IMR-90 (cell line): ENCODE data around the gene FRS3. TPM values are rescaled to one million over a fixed set of nuclear protein-coding genes. Genes with fewer than 3 reads are reported as not detected.

ENCODE experiments used
- ATAC-seq: fragments of 200-7000 bp; cut with Tn5 transposase; 2 replicates; pipeline ENCODE4 v1.9.1; 2020; ENCODE audit warnings: low read depth, mild to moderate bottlenecking, moderate library complexity
- BruUV-seq: library from RNA; stranded (reverse); fragments of 400-500 nt; replicated peaks from 2 replicates; lab custom pipeline; 2021; lab: Mats Ljungman, UMichigan
- CTCF ChIA-PET: fragments of 300-600 bp; formaldehyde crosslinking; extraction: SDS; loops from one replicate; lab custom pipeline; 2021; ENCODE audit warnings: antibody characterized with exemption; lab: Yijun Ruan, JAX
- POLR2A ChIA-PET: fragments of 300-600 bp; sonication (Branson Sonifier 250); formaldehyde crosslinking; loops from one replicate; lab custom pipeline; 2022; ENCODE audit warnings: antibody characterized with exemption; ENCODE audit not compliant: unreplicated experiment; lab: Charles Lee
- DNase-seq: peaks from one replicate; pipeline ENCODE4 v3.0.0; 2013
- H2AFZ ChIP-seq: replicated peaks from 2 replicates; pipeline ENCODE3; 2013; ENCODE audit warnings: low read length, mild to moderate bottlenecking; ENCODE audit not compliant: poor library complexity
- H2AK5ac ChIP-seq: 2 replicates; pipeline ENCODE4 v1.6.1; 2013; ENCODE audit warnings: low read depth, low read length, inconsistent platforms
- H2AK9ac ChIP-seq: replicated peaks from 2 replicates; pipeline ENCODE3; 2013; ENCODE audit warnings: mild to moderate bottlenecking, low read depth, low read length, moderate library complexity; ENCODE audit not compliant: poor library complexity
- H2BK120ac ChIP-seq: 2 replicates; pipeline ENCODE4 v1.6.1; 2013; ENCODE audit warnings: low read depth, low read length, inconsistent platforms
- H2BK15ac ChIP-seq: 3 replicates; pipeline ENCODE4 v1.6.1; 2013; ENCODE audit warnings: low read depth, low read length, inconsistent platforms
- H2BK20ac ChIP-seq: 2 replicates; pipeline ENCODE4 v1.6.1; 2013; ENCODE audit warnings: low read depth, mild to moderate bottlenecking, inconsistent platforms, low read length, moderate library complexity
- H2BK5ac ChIP-seq: 2 replicates; pipeline ENCODE4 v1.6.1; 2013; ENCODE audit warnings: mild to moderate bottlenecking, low read depth, low read length, inconsistent platforms; ENCODE audit not compliant: poor library complexity, severe bottlenecking
- H3K14ac ChIP-seq: replicated peaks from 2 replicates; pipeline ENCODE4 v1.6.1; 2013; ENCODE audit warnings: low read depth, low read length, inconsistent platforms
- H3K18ac ChIP-seq: 2 replicates; pipeline ENCODE4 v1.6.1; 2013; ENCODE audit warnings: low read depth, low read length, control low read depth
- H3K23ac ChIP-seq: 2 replicates; pipeline ENCODE4 v1.6.1; 2013; ENCODE audit warnings: low read depth, low read length, inconsistent platforms
- H3K27ac ChIP-seq: 2 replicates; pipeline ENCODE4 v1.5.1; 2013; ENCODE audit warnings: mild to moderate bottlenecking, control low read depth, low read length; ENCODE audit not compliant: insufficient read depth
- H3K27me3 ChIP-seq: 2 replicates; pipeline ENCODE4 v1.6.1; 2013; ENCODE audit warnings: low read length; ENCODE audit not compliant: control insufficient read depth, insufficient read depth
- H3K36me3 ChIP-seq: 2 replicates; pipeline ENCODE4 v1.6.1; 2013; ENCODE audit warnings: low read length, mixed read lengths; ENCODE audit not compliant: control insufficient read depth, insufficient read depth
- H3K4ac ChIP-seq: 2 replicates; pipeline ENCODE4 v1.6.1; 2013; ENCODE audit warnings: low read depth, low read length, inconsistent platforms
- H3K4me1 ChIP-seq: 2 replicates; pipeline ENCODE4 v1.6.1; 2013; ENCODE audit warnings: low read length, mixed read lengths; ENCODE audit not compliant: control insufficient read depth, insufficient read depth
- H3K4me2 ChIP-seq: 2 replicates; pipeline ENCODE4 v1.6.1; 2013; ENCODE audit warnings: low read depth, mild to moderate bottlenecking, control low read depth, low read length, moderate library complexity
- H3K4me3 ChIP-seq: 2 replicates; pipeline ENCODE4 v1.5.1; 2013; ENCODE audit warnings: low read depth, mild to moderate bottlenecking, control low read depth, low read length, moderate library complexity; ENCODE audit not compliant: insufficient read depth
- H3K56ac ChIP-seq: 2 replicates; pipeline ENCODE4 v1.6.1; 2013; ENCODE audit warnings: low read length, inconsistent platforms; ENCODE audit not compliant: insufficient read depth; ENCODE audit errors: extremely low read depth
- H3K79me1 ChIP-seq, 2 experiments: 2 replicates each; pipeline ENCODE4 v1.6.1; 2013; ENCODE audit warnings: low read length in 2 of 2, inconsistent platforms in 1 of 2, low read depth in 1 of 2
- H3K9ac ChIP-seq: 2 replicates; pipeline ENCODE4 v1.6.1; 2013; ENCODE audit warnings: low read depth, low read length, control low read depth
- H3K9me1 ChIP-seq: 2 replicates; pipeline ENCODE4 v1.6.1; 2013; ENCODE audit warnings: low read length, inconsistent platforms; ENCODE audit not compliant: insufficient read depth
- H3K9me3 ChIP-seq: 2 replicates; pipeline ENCODE4 v1.6.1; 2013; ENCODE audit warnings: low read length; ENCODE audit not compliant: control insufficient read depth, insufficient read depth
- H4K20me1 ChIP-seq: 2 replicates; pipeline ENCODE4 v1.6.1; 2013; ENCODE audit warnings: low read length, inconsistent platforms; ENCODE audit not compliant: insufficient read depth
- H4K5ac ChIP-seq: 2 replicates; pipeline ENCODE4 v1.6.1; 2013; ENCODE audit warnings: mild to moderate bottlenecking, low read depth, low read length, control low read depth
- H4K8ac ChIP-seq, 2 experiments: 2 replicates each; pipeline ENCODE4 v1.6.1; 2013; ENCODE audit warnings: low read depth in 2 of 2, low read length in 2 of 2, control low read depth in 1 of 2, inconsistent platforms in 1 of 2
- H4K91ac ChIP-seq: 2 replicates; pipeline ENCODE4 v1.6.1; 2013; ENCODE audit warnings: low read depth, low read length, inconsistent platforms; ENCODE audit not compliant: insufficient read depth
- MAZ ChIP-seq: IDR thresholded peaks from 2 replicates; pipeline ENCODE4 v1.6.1; 2012; ENCODE audit warnings: low read depth, mild to moderate bottlenecking, low read length, improper control_type of control experiment, moderate library complexity, borderline replicate concordance
- POLR2A ChIP-seq: IDR thresholded peaks from 2 replicates; pipeline ENCODE4 v1.6.1; 2012; ENCODE audit warnings: mild to moderate bottlenecking, low read depth, low read length
- RFX5 ChIP-seq: IDR thresholded peaks from 2 replicates; pipeline ENCODE4 v1.8.0; 2012; ENCODE audit warnings: low read depth, mild to moderate bottlenecking, low read length, moderate library complexity
- USF2 ChIP-seq: fragments of 150-350 bp; IDR thresholded peaks from 2 replicates; pipeline ENCODE4 v1.6.1; 2017; ENCODE audit warnings: mild to moderate bottlenecking, antibody characterized with exemption, low read length, low read depth
- WGBS, 2 experiments: methylation state at CpG; one replicate each; pipeline versions ENCODE4 v1.1.5 to v1.1.7; 2013; ENCODE audit warnings: missing lambda C conversion rate in 2 of 2; ENCODE audit not compliant: insufficient read length in 1 of 2; ENCODE audit errors: extremely low coverage in 2 of 2; 5-methylcytosine and 5-hydroxymethylcytosine counted together
- dilution Hi-C: fragments of 300-500 bp; cut with HindIII; formaldehyde crosslinking; loops from one replicate; pipeline ENCODE4 v1.14.3; 2018; ENCODE audit warnings: low sequenced_read_pairs; ENCODE audit not compliant: unreplicated experiment
- in situ Hi-C: fragments of 300-500 bp; cut with MboI; formaldehyde crosslinking; loops from 3 replicates; pipeline ENCODE4 v1.14.3; 2019; ENCODE audit warnings: low sequenced_read_pairs, inconsistent platforms, mixed read lengths
- intact Hi-C: fragments of 100-400 bp; cut with micrococcal nuclease; formaldehyde crosslinking; loops from 2 replicates; pipeline ENCODE4 v1.10.0; 2022
- polyA plus RNA-seq, 3 experiments: library from polyadenylated mRNA; depleted of rRNA; stranded (reverse); fragments of >200 nt; gene quantifications; 2 replicates each; pipeline ENCODE4 v1.2.3, GENCODE V29; 2012; ENCODE audit warnings: low replicate concordance in 1 of 3
- total RNA-seq: library from RNA; depleted of rRNA; stranded (reverse); fragments of >200 nt; gene quantifications from 2 replicates; pipeline ENCODE4 v1.2.3, GENCODE V29; 2012

FRS3 gene
- total and polyA plus RNA-seq, 2 of the 4 experiments (the other 2 are of a cell fraction): 0.54 to 3.8 TPM

- Histone ChIP-seq H3K23ac (no peak overlapping the region), H3K4me3 (no peak overlapping the region), H4K20me1 (no peaks in the 10 kb centered on the region), H2BK5ac (no peak overlapping the region), H2BK20ac (no peak overlapping the region), H3K4me2 (no peak overlapping the region), H3K27me3 (no peaks in the 10 kb centered on the region), H3K9ac (no peak overlapping the region), H3K9me3 (no peaks in the 10 kb centered on the region), H4K5ac (no peak overlapping the region), H3K18ac (no peak overlapping the region), H3K27ac (no peak overlapping the region), H2AK9ac (no peak overlapping the region), H3K4me1 (peaks cover 16% of the 10 kb centered on the region), H3K9me1 (no peaks in the 10 kb centered on the region; the same call in 1 of the 2 replicates), H3K14ac (no peak overlapping the region), H4K91ac (no peak overlapping the region), H3K36me3 (no peaks in the 10 kb centered on the region), H2AK5ac (no peak overlapping the region), H4K8ac (no peak overlapping the region), H3K56ac (no peak overlapping the region), H2BK15ac (no peak overlapping the region), H2AFZ (no peak overlapping the region), H3K79me1 (peaks cover 15 to 41% of the 10 kb centered on the region in 2 experiments), H2BK120ac (no peak overlapping the region), H3K4ac (no peak overlapping the region)
- DNase-seq: no peak
- intact Hi-C loops (loop anchor here (5.0 to 10.0 kb wide), 3 partner anchors 154 to 432 kb away; partner anchors contain the start of gene MRPS10), dilution Hi-C loops (no loop called here), in situ Hi-C loops (loop anchor here (5.0 to 10.0 kb wide), 2 partner anchors 152 to 264 kb away; no protein-coding TSS in a partner anchor)
- BruUV-seq: no TSS peak
- ChIA-PET CTCF (no interaction called here), POLR2A (no interaction called here)
- TF ChIP-seq USF2: no peak
- no peak for TF ChIP-seq MAZ
- TF ChIP-seq POLR2A: no peak
- TF ChIP-seq RFX5: no peak
- WGBS, 2 experiments: 100% methylated on average over 1 of the region's 6 CpGs; no CpG with 5 or more reads in 1 of the 2 experiments
- no peak for ATAC-seq
Measured at GRCh38 chr6:41783106-41783780, 3.5 kb upstream of the FRS3 start.
